ENCODE results near the gene KTN1.

KTN1 gene

DNA sequence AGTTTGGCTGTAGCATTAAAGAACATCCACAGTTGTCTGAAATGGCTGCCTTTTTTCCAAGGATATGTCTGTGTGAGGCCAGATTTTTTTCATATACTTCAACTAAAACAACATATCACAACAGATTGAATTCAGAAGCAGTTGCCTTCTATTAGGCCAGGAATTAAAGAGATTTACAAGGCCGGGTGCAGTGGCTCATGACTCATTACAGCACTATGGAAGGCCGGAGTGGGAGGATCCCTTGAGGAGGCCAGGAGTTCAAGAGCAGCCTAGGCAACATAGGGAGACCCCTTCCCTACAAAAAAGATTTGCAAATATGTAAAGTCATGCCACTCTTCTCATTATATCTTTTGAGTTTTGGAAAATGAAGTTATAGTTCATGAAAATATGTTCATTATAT is 108.6 kb downstream of the KTN1 start:
- Histone ChIP-seq H3K4me1 (ENCODE audit: control insufficient read depth, low read length) (peaks cover 23% of the 10 kb centered on the region), H3K27me3 (ENCODE audit: control insufficient read depth, low read length) (no peaks in the 10 kb centered on the region), H3K4me3 (ENCODE audit: low read length) (no peak overlapping the region), H3K27ac (ENCODE audit: low read depth, low read length) (no peak overlapping the region), H4K20me1 (ENCODE audit: control insufficient read depth, insufficient read depth, low read depth, low read length) (no peaks in the 10 kb centered on the region), H3F3A (ENCODE audit: control insufficient read depth, insufficient read depth) (peaks cover 3% of the 10 kb centered on the region; the same call in 1 of the 2 replicates), H3K9me3 (ENCODE audit: control insufficient read depth, insufficient read depth, low read length) (no peaks in the 10 kb centered on the region; the same call in 1 of the 2 replicates), H3K9me2 (replicated peaks; ENCODE audit: control insufficient read depth, low read length) (no peaks in the 10 kb centered on the region), H3K36me3 (ENCODE audit: control insufficient read depth, low read length) (peaks cover 32% of the 10 kb centered on the region), H3K4me2 (ENCODE audit: low read length) (no peak overlapping the region), H3K79me2 (ENCODE audit: control insufficient read depth, low read length) (no peaks in the 10 kb centered on the region)
- TF ChIP-seq EZH2phosphoT487 (IDR thresholded peaks at IDR 0.05; ENCODE audit: borderline replicate concordance, low read length), result no peak
- TF ChIP-seq, protein P1, sequence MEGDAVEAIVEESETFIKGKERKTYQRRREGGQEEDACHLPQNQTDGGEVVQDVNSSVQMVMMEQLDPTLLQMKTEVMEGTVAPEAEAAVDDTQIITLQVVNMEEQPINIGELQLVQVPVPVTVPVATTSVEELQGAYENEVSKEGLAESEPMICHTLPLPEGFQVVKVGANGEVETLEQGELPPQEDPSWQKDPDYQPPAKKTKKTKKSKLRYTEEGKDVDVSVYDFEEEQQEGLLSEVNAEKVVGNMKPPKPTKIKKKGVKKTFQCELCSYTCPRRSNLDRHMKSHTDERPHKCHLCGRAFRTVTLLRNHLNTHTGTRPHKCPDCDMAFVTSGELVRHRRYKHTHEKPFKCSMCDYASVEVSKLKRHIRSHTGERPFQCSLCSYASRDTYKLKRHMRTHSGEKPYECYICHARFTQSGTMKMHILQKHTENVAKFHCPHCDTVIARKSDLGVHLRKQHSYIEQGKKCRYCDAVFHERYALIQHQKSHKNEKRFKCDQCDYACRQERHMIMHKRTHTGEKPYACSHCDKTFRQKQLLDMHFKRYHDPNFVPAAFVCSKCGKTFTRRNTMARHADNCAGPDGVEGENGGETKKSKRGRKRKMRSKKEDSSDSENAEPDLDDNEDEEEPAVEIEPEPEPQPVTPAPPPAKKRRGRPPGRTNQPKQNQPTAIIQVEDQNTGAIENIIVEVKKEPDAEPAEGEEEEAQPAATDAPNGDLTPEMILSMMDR (IDR thresholded peaks at IDR 0.05; ENCODE audit: low read depth, low read length, poor library complexity, severe bottlenecking), result no peak

GRCh38 chr14:55689981-55690871 is 110.2 kb downstream of the KTN1 start:
- H3K27me3 ChIP-seq (ENCODE audit: control insufficient read depth, low read length), result no peaks in the 10 kb centered on the region
- no peaks in the 10 kb centered on the region for H3K79me2 ChIP-seq (ENCODE audit: control insufficient read depth, low read length)
- H3K4me1 ChIP-seq (ENCODE audit: control insufficient read depth, low read length), result peaks cover 23% of the 10 kb centered on the region
- peaks cover 3% of the 10 kb centered on the region; the same call in 1 of the 2 replicates for H3F3A ChIP-seq (ENCODE audit: control insufficient read depth, insufficient read depth)
- TF ChIP-seq EZH2phosphoT487 (IDR thresholded peaks at IDR 0.05; ENCODE audit: borderline replicate concordance, low read length), result no peak
- TF ChIP-seq, protein P1 (IDR thresholded peaks at IDR 0.05; ENCODE audit: low read depth, low read length, poor library complexity, severe bottlenecking), result no peak
- H3K9me2 ChIP-seq (replicated peaks; ENCODE audit: control insufficient read depth, low read length), result no peaks in the 10 kb centered on the region
- H3K9me3 ChIP-seq (ENCODE audit: control insufficient read depth, insufficient read depth, low read length), result no peaks in the 10 kb centered on the region; the same call in 1 of the 2 replicates
- no peak overlapping the region for H3K27ac ChIP-seq (ENCODE audit: low read depth, low read length)
- H4K20me1 ChIP-seq (ENCODE audit: control insufficient read depth, insufficient read depth, low read depth, low read length), result no peaks in the 10 kb centered on the region
- H3K4me2 ChIP-seq (ENCODE audit: low read length), result no peak overlapping the region
- no peak overlapping the region for H3K4me3 ChIP-seq (ENCODE audit: low read length)
- H3K36me3 ChIP-seq (ENCODE audit: control insufficient read depth, low read length), result peaks cover 16% of the 10 kb centered on the region

DNA sequence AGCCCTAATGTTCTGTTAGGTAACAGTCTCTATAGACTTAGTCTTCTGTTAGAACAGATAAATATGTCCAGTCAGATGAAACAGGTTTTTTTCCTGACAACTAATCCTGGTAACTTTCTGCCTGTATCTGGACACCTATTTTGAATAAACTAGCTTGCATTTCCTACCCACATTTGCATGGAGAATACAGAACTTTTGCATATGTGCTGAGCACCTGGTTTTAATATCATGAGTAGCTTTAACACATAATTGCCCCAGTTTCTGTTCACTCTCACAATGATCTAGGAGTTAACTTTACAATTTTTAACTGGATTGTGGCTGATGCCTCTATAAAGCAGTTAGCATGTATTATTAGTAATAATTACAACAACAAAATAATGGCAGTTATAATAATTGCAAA is 111.7 kb downstream of the KTN1 start:
- Histone ChIP-seq H3K27ac (ENCODE audit: low read depth, low read length) (no peak overlapping the region), H3K79me2 (ENCODE audit: control insufficient read depth, low read length) (no peaks in the 10 kb centered on the region)
- no peak for TF ChIP-seq EZH2phosphoT487 (IDR thresholded peaks at IDR 0.05; ENCODE audit: borderline replicate concordance, low read length)
- TF ChIP-seq, protein P1 (IDR thresholded peaks at IDR 0.05; ENCODE audit: low read depth, low read length, poor library complexity, severe bottlenecking), result no peak

More for the DNA sequence above, 111.7 kb downstream of the KTN1 start:
- Histone ChIP-seq H3K4me2 (ENCODE audit: low read length) (peak overlapping the region; percentile 21; the same call in 1 of the 2 replicates), H3K36me3 (ENCODE audit: control insufficient read depth, low read length) (peaks cover 4% of the 10 kb centered on the region; the same call in 1 of the 2 replicates), H3K4me3 (ENCODE audit: low read length) (no peak overlapping the region), H3F3A (ENCODE audit: control insufficient read depth, insufficient read depth) (peaks cover 3% of the 10 kb centered on the region; the same call in 1 of the 2 replicates), H3K9me2 (replicated peaks; ENCODE audit: control insufficient read depth, low read length) (no peaks in the 10 kb centered on the region), H4K20me1 (ENCODE audit: control insufficient read depth, insufficient read depth, low read depth, low read length) (no peaks in the 10 kb centered on the region), H3K9me3 (ENCODE audit: control insufficient read depth, insufficient read depth, low read length) (no peaks in the 10 kb centered on the region; the same call in 1 of the 2 replicates), H3K27me3 (ENCODE audit: control insufficient read depth, low read length) (no peaks in the 10 kb centered on the region), H3K4me1 (ENCODE audit: control insufficient read depth, low read length) (peaks cover 23% of the 10 kb centered on the region)

Data from DOHH2 (cell line).